Activated CD8-positive, alpha-beta T cell treated with anti-CD3 and anti-CD28 coated beads for 36 hours (primary cell): ENCODE measurements around the gene ELOB. TPM values are rescaled to one million over a fixed set of nuclear protein-coding genes. Genes with fewer than 3 reads are reported as not detected.

Source experiments
- ATAC-seq: fragments of 200-7000 bp; cut with Tn5 transposase; one replicate; pipeline ENCODE4 v1.10.0; 2021; ENCODE audit warnings: mild to moderate bottlenecking, moderate library complexity
- CTCF ChIA-PET: fragments of 350-600 bp; sonication (Branson Sonifier 250); formaldehyde crosslinking; loops from one replicate; lab custom pipeline; 2021; ENCODE audit warnings: antibody characterized with exemption; lab: Charles Lee
- POLR2A ChIA-PET: fragments of 350-600 bp; sonication (Branson Sonifier 250); formaldehyde crosslinking; loops from one replicate; lab custom pipeline; 2021; ENCODE audit warnings: antibody characterized with exemption; lab: Charles Lee
- DNase-seq: peaks from one replicate; pipeline ENCODE4 v3.0.0-alpha.2; 2020
- H3K27ac Mint-ChIP-seq: one replicate; pipeline ENCODE4 v1.8.0; 2021; ENCODE audit warnings: mild to moderate bottlenecking, mixed read lengths
- H3K27me3 Mint-ChIP-seq: one replicate; pipeline ENCODE4 v1.8.0; 2021; ENCODE audit warnings: mixed read lengths
- H3K36me3 Mint-ChIP-seq: one replicate; pipeline ENCODE4 v1.8.0; 2021; ENCODE audit warnings: low read depth, mixed read lengths
- H3K4me1 Mint-ChIP-seq: one replicate; pipeline ENCODE4 v1.8.0; 2021; ENCODE audit warnings: low read depth, mixed read lengths
- H3K4me3 Mint-ChIP-seq: one replicate; pipeline ENCODE4 v1.8.0; 2021; ENCODE audit warnings: mild to moderate bottlenecking, moderate library complexity, mixed read lengths
- H3K9me3 Mint-ChIP-seq: one replicate; pipeline ENCODE4 v1.8.0; 2021; ENCODE audit warnings: mixed read lengths
- CTCF ChIP-seq: fragments of 200-600 bp; IDR thresholded peaks from one replicate; pipeline ENCODE4 v1.8.0; 2022; ENCODE audit warnings: antibody characterized with exemption, mild to moderate bottlenecking
- intact Hi-C: fragments of 100-400 bp; cut with micrococcal nuclease; formaldehyde crosslinking; loops from one replicate; pipeline ENCODE4 v1.10.0; 2022
- total RNA-seq, 2 experiments: library from RNA; stranded (reverse); gene quantifications; one replicate each; pipeline ENCODE4 v1.2.3, GENCODE V29; 2021

Gene ELOB
- total RNA-seq, 2 experiments from 2014 or later: 174 to 178 TPM

GRCh38 chr16:2779151-2779920 is 2.3 kb upstream of the ELOB start:
- ATAC-seq: no peak
- H3K9me3 Mint-ChIP-seq: no peaks in the 10 kb centered on the region
- H3K36me3 Mint-ChIP-seq: peaks cover 20% of the 10 kb centered on the region
- H3K27ac Mint-ChIP-seq: peak overlapping the region; percentile 98
- CTCF ChIA-PET: interaction anchor here (1.0 to 1.1 kb wide), 2 partner anchors 60 to 88 kb away, joined by 3 read pairs; no protein-coding TSS in a partner anchor
- peaks cover 24% of the 10 kb centered on the region for H3K4me1 Mint-ChIP-seq
- POLR2A ChIA-PET: interaction anchor here (1.1 to 8.7 kb wide), 5 partner anchors 9 to 103 kb away, joined by 3 to 80 read pairs (median 9); partner anchors contain the start of genes FLYWCH2 and SRRM2
- H3K27me3 Mint-ChIP-seq: no peaks in the 10 kb centered on the region
- intact Hi-C loops: no loop called here
- H3K4me3 Mint-ChIP-seq: peak overlapping the region; percentile 90
- DNase-seq: peak; percentile 4
- TF ChIP-seq CTCF: no peak

GRCh38 chr16:2778630-2778958 is 1.5 kb upstream of the ELOB start:
- ChIA-PET POLR2A (interaction anchor here (0.8 to 8.7 kb wide), 8 partner anchors 10 to 104 kb away, joined by 3 to 80 read pairs (median 8); partner anchors contain the start of genes FLYWCH2, KCTD5 and SRRM2), CTCF (interaction anchor here (1.1 kb wide), 1 partner anchor 89 kb away, joined by 3 read pairs; no protein-coding TSS in a partner anchor)
- Mint-ChIP-seq H3K27ac (peak overlapping the region; percentile 98), H3K9me3 (no peaks in the 10 kb centered on the region), H3K4me3 (peak overlapping the region; percentile 90), H3K4me1 (peaks cover 21% of the 10 kb centered on the region), H3K27me3 (no peaks in the 10 kb centered on the region), H3K36me3 (peaks cover 20% of the 10 kb centered on the region)
- intact Hi-C loops: no loop called here
- no peak for ATAC-seq
- no peak for TF ChIP-seq CTCF
- no peak for DNase-seq

- POLR2A ChIA-PET: interaction anchor here (0.5 to 8.7 kb wide), 11 partner anchors 10 to 377 kb away, joined by 3 to 80 read pairs (median 4); partner anchors contain the start of genes FLYWCH2, KCTD5 and SRRM2
- Mint-ChIP-seq H3K27ac (peak overlapping the region; percentile 98), H3K27me3 (no peaks in the 10 kb centered on the region), H3K4me1 (peaks cover 21% of the 10 kb centered on the region), H3K9me3 (no peaks in the 10 kb centered on the region), H3K36me3 (peaks cover 20% of the 10 kb centered on the region), H3K4me3 (peak overlapping the region; percentile 90)
- DNase-seq (peak; percentile 26), ATAC-seq (peak; percentile 24)
- CTCF ChIA-PET: interaction anchor here (1.4 kb wide), 1 partner anchor 90 kb away, joined by 4 read pairs; no protein-coding TSS in a partner anchor
- no peak for TF ChIP-seq CTCF
- intact Hi-C loops: no loop called here
Observed at GRCh38 chr16:2777903-2778629, 986 bp upstream of the ELOB start.

- ATAC-seq: peak; percentile 27
- POLR2A ChIA-PET: interaction anchor here (0.7 to 8.7 kb wide), 8 partner anchors 9 to 106 kb away, joined by 3 to 80 read pairs (median 8); partner anchors contain the start of genes FLYWCH2 and SRRM2
- intact Hi-C loops: no loop called here
- Mint-ChIP-seq H3K36me3 (peaks cover 29% of the 10 kb centered on the region), H3K27ac (peak overlapping the region; percentile 86), H3K27me3 (no peaks in the 10 kb centered on the region), H3K4me1 (peaks cover 26% of the 10 kb centered on the region), H3K4me3 (peak overlapping the region; percentile 90), H3K9me3 (no peaks in the 10 kb centered on the region)
- CTCF ChIA-PET: interaction anchor here (0.6 to 2.1 kb wide), 5 partner anchors 9 to 151 kb away, joined by 3 to 7 read pairs (median 6); no protein-coding TSS in a partner anchor
- TF ChIP-seq CTCF: no peak
- peak; percentile 58 for DNase-seq
Observed at GRCh38 chr16:2776500-2777139, 460 bp downstream of the ELOB start.
